Vagina (tissue), 2 donors: ENCODE data around the gene CNTN5. TPM values are rescaled to one million over a fixed set of nuclear protein-coding genes. Genes with fewer than 3 reads are reported as not detected.

Experiments used
- DNase-seq, 2 donors: peaks; one replicate each; pipeline ENCODE4 v3.0.0-alpha.2; 2017; ENCODE audit errors: extremely low spot score in 2 of 2
- H3K27ac ChIP-seq: fragments of 200-600 bp; sonication (generic); one replicate; pipeline ENCODE4 v1.5.1; 2019
- H3K27me3 ChIP-seq: fragments of 200-600 bp; sonication (generic); one replicate; pipeline ENCODE4 v1.5.1; 2019
- H3K36me3 ChIP-seq, 2 donors: fragments of 200-600 bp; sonication (generic); one replicate each; pipeline ENCODE4 v1.5.1; 2017 to 2019
- H3K4me1 ChIP-seq: fragments of 200-600 bp; sonication (generic); one replicate; pipeline ENCODE4 v1.5.1; 2019
- H3K4me3 ChIP-seq, 2 donors: fragments of 200-600 bp; sonication (generic); 1 replicate in 1 of 2; 2 replicates in 1 of 2; pipeline ENCODE4 v1.5.1; 2016 to 2019
- H3K9me3 ChIP-seq: fragments of 200-600 bp; sonication (generic); one replicate; pipeline ENCODE4 v1.5.1; 2019
- CTCF ChIP-seq, 3 experiments: fragments of 450-650 bp in 2 of 3; fragments of 200-600 bp in 1 of 3; sonication (generic) in 1 of 3; IDR thresholded peaks; one replicate each; pipeline ENCODE4 v1.5.1; 2017 to 2019; ENCODE audit warnings: antibody characterized with exemption in 3 of 3, mild to moderate bottlenecking in 2 of 3, moderate library complexity in 2 of 3
- POLR2A ChIP-seq, 2 donors: fragments of 450-650 bp; IDR thresholded peaks; one replicate each; pipeline ENCODE4 v1.6.1; 2017; ENCODE audit warnings: antibody characterized with exemption in 2 of 2, mild to moderate bottlenecking in 2 of 2, moderate library complexity in 2 of 2
- POLR2AphosphoS5 ChIP-seq, 2 donors: sonication (generic); formaldehyde crosslinking; IDR thresholded peaks; one replicate each; pipeline ENCODE4 v1.9.0; 2017; ENCODE audit warnings: antibody characterized with exemption in 2 of 2, mild to moderate bottlenecking in 2 of 2, low read depth in 1 of 2; ENCODE audit not compliant: insufficient read depth in 1 of 2
- intact Hi-C: fragments of 100-400 bp; cut with DNase I; formaldehyde crosslinking; loops from one replicate; pipeline ENCODE4 v1.15.1; 2023
- total RNA-seq: library from RNA; depleted of rRNA; stranded (reverse); fragments of >200 nt; gene quantifications from one replicate; pipeline ENCODE4 v1.2.3, GENCODE V29; 2016

CNTN5 gene
- total RNA-seq, 1 donor from 2014 or later, result 0.25 TPM

- Histone ChIP-seq H3K27me3 (no peaks in the 10 kb centered on the region), H3K4me3 (no peak overlapping the region), H3K36me3 (no peaks in the 10 kb centered on the region), H3K9me3 (no peaks in the 10 kb centered on the region), H3K27ac (no peak overlapping the region), H3K4me1 (no peaks in the 10 kb centered on the region)
- TF ChIP-seq POLR2A (IDR thresholded peaks at IDR 0.05) (no peak), POLR2AphosphoS5 (IDR thresholded peaks at IDR 0.05; ENCODE audit: insufficient read depth in 1 of 2, low read depth in 1 of 2) (no peak), CTCF (IDR thresholded peaks at IDR 0.05) (no peak)
- intact Hi-C loops, result no loop called here
- DNase-seq, result no peak
Measured at GRCh38 chr11:100011697-100012096, 990.9 kb downstream of the CNTN5 start.

- no peaks in the 10 kb centered on the region for H3K27me3 ChIP-seq
- no peak overlapping the region for H3K27ac ChIP-seq
- TF ChIP-seq POLR2A (IDR thresholded peaks at IDR 0.05) (no peak), CTCF (IDR thresholded peaks at IDR 0.05) (no peak)
- H3K4me3 ChIP-seq, result no peak overlapping the region
- no peaks in the 10 kb centered on the region for H3K9me3 ChIP-seq
- intact Hi-C loops, result no loop called here
- no peaks in the 10 kb centered on the region for H3K36me3 ChIP-seq
- DNase-seq, result no peak
- no peaks in the 10 kb centered on the region for H3K4me1 ChIP-seq
Measured at GRCh38 chr11:100013011-100013410, 992.3 kb downstream of the CNTN5 start.

GRCh38 chr11:100031973-100032372 is 1011.2 kb downstream of the CNTN5 start:
- no peaks in the 10 kb centered on the region for H3K4me1 ChIP-seq
- no peak for DNase-seq
- intact Hi-C loops, result no loop called here
- no peak for TF ChIP-seq POLR2A (IDR thresholded peaks at IDR 0.05)
- TF ChIP-seq CTCF (IDR thresholded peaks at IDR 0.05), result no peak
- H3K4me3 ChIP-seq, result no peak overlapping the region
- H3K27ac ChIP-seq, result no peak overlapping the region
- no peaks in the 10 kb centered on the region for H3K36me3 ChIP-seq
- no peaks in the 10 kb centered on the region for H3K27me3 ChIP-seq
- no peaks in the 10 kb centered on the region for H3K9me3 ChIP-seq

GRCh38 chr11:100061006-100061405 is 1040.3 kb downstream of the CNTN5 start:
- Histone ChIP-seq H3K4me3 (no peak overlapping the region), H3K27me3 (no peaks in the 10 kb centered on the region), H3K4me1 (no peaks in the 10 kb centered on the region), H3K36me3 (no peaks in the 10 kb centered on the region), H3K27ac (no peak overlapping the region), H3K9me3 (no peaks in the 10 kb centered on the region)
- no peak for DNase-seq
- TF ChIP-seq POLR2AphosphoS5 (IDR thresholded peaks at IDR 0.05; ENCODE audit: insufficient read depth in 1 of 2, low read depth in 1 of 2) (no peak), CTCF (IDR thresholded peaks at IDR 0.05) (no peak), POLR2A (IDR thresholded peaks at IDR 0.05) (no peak)
- intact Hi-C loops, result no loop called here

GRCh38 chr11:100066399-100066798 is 1045.7 kb downstream of the CNTN5 start:
- intact Hi-C loops, result no loop called here
- Histone ChIP-seq H3K36me3 (no peaks in the 10 kb centered on the region), H3K27me3 (no peaks in the 10 kb centered on the region), H3K4me3 (no peak overlapping the region), H3K4me1 (no peaks in the 10 kb centered on the region), H3K9me3 (no peaks in the 10 kb centered on the region), H3K27ac (no peak overlapping the region)
- no peak for DNase-seq
- TF ChIP-seq POLR2A (IDR thresholded peaks at IDR 0.05), result no peak
- TF ChIP-seq CTCF (IDR thresholded peaks at IDR 0.05), result no peak
- no peak for TF ChIP-seq POLR2AphosphoS5 (IDR thresholded peaks at IDR 0.05; ENCODE audit: insufficient read depth in 1 of 2, low read depth in 1 of 2)
